HK-2 (cell line): Measurements from ENCODE around the gene STK17B.
"Not testable (repeated sequence)": the region's sequence is repeated elsewhere in the genome, so short reads cannot be mapped to it uniquely, and the experiment has no call there.

ENCODE experiments used
- DNase-seq: peaks from one replicate; pipeline ENCODE4 v3.0.0-alpha.2; 2018; ENCODE audit not compliant: unreplicated experiment

The STK17B gene

DNA sequence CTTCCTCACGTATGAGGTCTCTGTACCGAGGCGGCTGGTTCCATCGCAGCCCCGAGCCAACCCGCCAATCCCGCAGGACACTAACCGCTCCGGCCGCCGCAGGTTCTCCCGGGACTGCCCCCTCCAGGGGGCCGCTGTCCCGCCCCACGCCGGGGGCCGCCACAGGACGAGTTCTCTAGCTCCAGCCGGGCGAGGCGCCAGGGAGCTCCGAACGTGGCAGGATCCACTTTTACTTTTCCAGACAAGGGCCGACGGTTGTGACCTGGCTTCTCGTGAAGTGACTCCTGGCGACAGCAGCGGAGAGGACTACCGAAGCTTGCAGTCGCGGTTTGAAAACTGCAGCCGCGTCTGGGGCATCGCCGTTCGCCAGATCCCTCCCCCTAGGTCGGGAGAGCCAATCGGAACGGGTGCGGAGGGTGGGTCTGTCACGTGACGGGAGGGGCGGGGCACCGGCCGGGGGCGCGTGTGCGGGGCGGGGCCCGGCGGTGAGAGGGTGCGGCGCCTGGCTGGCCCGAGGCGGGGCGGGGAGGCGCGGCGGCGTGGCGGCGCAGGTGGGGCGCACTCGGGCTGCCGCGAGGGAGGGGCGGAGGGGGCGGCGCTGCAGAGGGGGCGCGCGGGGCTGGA lies at the start of gene STK17B:
STK17B (minus strand) TSS at position 331 of the 624 bp plus-strand sequence. CDS start 8,195 bp downstream, outside the sequence.
- peak; percentile 97 for DNase-seq

DNA sequence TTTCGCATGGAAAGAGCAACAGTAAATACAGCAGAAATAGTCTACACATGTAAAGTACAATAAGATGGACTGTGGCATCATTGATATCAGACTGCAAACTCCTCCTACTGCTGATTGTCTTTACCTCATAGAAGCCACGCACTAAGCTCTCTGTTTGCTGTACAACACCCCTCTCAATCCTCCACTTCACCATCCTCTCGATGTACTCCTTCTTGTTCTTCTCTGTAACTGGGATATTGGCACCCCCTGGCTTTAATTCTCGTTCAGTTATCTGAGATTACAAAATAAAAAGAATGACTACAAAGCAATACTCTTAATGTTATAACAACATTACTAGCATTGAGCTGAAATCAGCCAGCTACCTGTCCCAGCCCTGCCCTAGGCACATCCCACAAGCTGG lies 49.3 kb upstream of the STK17B start:
- DNase-seq, result no peak

DNA sequence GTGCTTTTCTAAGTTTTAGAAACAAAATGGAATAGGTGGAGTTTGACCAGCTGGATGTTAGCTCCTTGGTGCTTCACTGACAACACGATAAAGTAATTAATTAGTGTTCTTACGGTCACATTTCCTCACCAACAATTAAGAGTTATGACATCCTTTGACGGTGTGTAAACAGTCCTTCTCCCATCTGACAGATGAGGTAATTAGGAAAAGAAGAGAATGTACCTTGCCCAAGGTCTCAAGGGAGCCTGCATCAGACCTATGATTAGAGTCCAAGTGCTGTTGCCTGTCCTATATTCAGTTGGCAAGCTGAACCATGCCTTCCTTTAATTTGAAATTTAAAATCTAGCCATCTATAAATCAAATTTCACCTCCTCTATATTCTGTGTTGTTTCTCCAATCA lies 48.3 kb upstream of the STK17B start:
- DNase-seq, result no peak

DNA sequence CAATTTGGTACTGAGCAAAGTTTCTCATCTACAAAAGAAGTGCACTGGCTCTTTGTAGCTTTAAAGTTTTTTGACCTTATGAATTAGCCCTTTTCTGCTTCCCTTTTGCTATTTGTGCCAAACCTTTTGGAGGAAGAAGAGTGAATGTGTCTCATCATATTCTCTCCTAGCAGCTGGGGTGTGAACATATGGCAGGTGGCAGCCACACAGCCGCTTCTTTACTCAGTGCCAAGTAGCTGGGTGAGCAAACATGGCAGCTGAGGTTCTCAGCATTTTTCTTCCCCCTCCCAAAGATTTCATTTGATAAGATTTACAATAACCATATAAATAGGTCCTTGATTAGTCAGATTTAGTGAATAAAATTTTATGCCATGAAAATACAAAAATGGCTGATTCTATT lies 46.7 kb upstream of the STK17B start:
- DNase-seq, result no peak

- no peak for DNase-seq
These were observed 45.7 kb upstream of the STK17B start for GRCh38 chr2:196217116-196217515.

DNA sequence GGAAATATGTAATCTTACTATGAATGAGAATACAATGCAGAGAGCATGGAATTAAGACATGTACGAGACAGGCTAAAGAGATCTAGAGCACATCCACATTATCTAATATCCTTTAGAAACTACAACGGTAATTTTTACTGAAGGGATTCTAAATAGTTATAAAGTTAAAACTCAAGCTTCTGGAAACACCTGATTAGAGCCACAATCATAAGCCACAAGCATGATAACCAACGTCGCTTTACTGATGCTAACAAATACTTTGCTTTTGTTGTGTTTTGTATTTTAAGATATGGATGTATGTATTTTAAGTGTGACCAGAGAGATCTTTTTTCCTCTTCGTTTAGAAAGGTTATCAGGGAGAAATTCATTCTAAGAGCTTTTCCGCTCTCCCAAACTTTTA lies 44.0 kb upstream of the STK17B start:
- no peak for DNase-seq

- no peak for DNase-seq
These were observed 42.8 kb upstream of the STK17B start for GRCh38 chr2:196214156-196214555.

- no peak for DNase-seq
These were observed 42.0 kb upstream of the STK17B start for GRCh38 chr2:196213252-196213980.

DNA sequence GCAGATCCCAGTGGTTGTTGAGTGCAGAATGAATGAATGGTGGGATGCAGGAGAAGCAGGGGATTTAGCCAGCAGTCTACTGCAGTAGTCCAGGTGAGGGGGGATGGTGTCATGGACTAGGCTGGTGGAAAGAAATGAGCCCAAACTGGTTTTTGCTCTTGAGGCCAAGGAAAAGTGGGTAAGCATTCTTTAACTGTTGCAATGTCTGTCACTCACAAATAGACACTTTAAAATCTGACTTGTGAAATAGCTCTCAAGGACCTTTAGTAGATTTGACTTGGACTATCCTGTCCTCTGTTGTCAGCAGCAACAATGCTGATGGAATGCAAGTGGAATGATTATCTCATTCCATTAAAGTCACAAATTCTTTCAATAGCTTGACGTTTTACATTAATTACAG lies 37.5 kb upstream of the STK17B start:
- DNase-seq, result no peak

- DNase-seq, result no peak
These were observed 35.4 kb upstream of the STK17B start for GRCh38 chr2:196206804-196207203.

DNA sequence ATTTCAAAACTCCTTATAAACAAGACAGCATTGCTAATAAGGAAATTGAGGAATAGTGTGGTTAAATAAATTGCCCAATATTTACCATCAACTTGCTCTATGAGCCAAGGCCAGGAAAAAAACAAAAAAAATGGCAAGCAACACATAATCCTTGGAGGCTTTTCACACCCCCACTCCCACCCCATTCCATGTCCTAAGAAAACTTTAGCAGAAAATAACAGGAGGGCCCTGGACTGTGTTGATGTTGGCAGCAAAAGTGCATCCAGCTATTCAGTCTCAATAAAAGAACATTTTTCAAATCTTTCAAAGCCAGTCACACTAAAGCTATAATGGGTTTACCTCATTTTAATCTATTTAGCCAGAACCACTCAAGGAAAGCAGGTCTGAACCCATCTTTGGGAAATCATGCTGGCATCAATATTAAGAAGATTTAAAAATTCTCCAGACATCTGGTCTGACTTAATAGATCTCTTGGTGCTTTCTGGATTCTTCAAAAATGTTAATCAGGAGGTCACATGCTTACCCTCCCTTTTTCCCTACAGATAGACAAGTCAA lies 34.6 kb upstream of the STK17B start:
- DNase-seq, result no peak

DNA sequence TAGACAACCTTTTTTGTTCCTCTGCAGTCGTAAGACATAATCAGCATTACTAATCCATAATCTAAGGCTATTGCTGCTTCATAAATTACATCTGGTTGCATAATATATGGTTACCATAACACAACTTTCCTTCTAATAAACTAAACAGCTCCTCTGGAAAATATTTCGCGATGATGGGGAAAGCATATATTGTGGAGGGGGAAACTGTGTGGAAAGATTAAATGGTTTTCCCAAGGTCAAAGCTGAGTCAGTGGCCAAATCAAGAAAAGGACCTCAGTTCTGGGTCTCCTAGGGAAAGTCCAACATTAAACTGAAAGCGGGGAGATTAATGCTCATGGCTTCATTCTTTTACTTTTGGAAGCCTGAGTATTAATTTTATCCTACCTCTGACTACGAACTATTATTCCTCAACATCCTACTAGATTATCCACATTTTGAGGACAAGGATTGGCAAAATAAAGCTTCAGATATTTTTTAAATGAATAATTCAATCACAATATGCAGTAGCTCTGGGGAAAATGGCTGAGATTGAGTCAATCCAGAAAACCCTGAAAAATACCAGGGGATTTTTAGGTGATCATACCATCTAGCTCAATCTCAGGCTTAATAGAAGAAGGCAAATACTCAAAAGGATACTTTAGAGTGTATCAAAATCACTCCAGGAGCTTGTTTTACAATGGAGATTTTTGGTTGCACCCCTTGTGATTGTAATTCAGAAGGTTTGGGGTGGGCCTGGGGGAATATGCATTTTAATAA lies 33.8 kb upstream of the STK17B start:
- no peak for DNase-seq

- DNase-seq, result no peak
These were observed 30.0 kb upstream of the STK17B start for GRCh38 chr2:196201229-196202009.

DNA sequence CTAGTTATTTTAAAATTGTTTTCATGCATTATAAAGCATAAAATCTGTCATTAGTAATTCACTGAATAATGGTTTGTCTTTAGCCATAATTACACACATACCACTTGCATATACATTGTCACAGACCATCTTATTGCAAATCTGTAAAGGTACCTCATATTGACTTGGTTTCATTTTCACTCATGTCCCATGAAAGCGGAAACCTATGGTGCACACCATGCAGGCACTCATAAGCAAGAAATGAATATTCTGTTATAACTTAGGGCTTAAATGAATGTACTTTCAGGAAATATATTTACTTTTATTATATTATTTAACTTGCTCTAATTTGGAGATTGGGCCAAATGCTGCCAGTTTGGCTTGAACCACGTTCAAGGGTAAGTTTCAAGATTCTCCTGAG lies 29.2 kb upstream of the STK17B start:
- no peak for DNase-seq

GRCh38 chr2:196195758-196196157 lies 24.4 kb upstream of the STK17B start:
- DNase-seq, result no peak

DNA sequence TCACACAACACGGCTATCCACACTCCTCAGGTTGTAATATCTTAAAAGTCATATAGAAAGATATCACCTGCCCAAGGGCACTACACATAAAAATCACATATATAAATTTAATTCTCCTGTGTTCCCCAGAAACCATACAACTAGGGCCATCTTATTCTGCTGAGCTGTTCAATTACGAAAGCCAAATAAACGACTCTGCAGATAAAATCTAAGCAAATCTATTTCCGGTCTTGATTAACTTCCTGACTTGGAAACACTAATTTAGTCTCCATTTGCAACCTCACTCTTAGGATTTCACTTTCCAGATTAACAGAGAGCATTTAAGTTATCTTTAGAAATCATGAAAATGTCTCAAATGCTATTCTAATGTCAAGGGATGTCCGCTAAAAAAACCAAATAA lies 23.9 kb upstream of the STK17B start:
- no peak for DNase-seq

- no peak for DNase-seq
These were observed 20.2 kb upstream of the STK17B start for GRCh38 chr2:196191541-196191940.

DNA sequence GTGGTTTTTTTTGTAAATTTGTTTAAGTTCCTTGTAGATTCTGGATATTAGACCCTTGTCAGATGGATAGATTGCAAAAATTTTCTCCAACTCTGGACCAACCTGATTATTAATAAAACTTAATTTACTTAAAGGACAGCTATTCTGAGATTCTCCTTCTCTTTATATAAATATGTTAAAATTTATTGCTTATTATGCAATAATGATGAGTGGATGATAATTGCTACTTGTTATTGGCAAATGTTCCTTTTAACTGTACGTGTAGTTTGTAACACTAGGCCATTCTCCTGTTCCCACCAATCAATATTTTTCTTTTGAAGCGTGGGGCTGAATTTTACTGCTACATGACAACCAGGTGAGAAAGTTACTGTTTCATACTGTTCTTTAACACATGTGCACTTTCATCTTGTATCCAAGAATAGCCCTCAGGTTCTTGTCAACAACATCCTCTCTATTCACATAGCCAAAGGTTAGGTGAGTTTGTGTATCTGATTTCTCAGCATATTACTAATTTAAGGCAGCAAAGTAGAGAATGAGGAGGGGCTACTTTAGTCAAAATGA lies 16.6 kb upstream of the STK17B start:
- no peak for DNase-seq

GRCh38 chr2:196187175-196187700 lies 15.9 kb upstream of the STK17B start:
- not testable (repeated sequence) for DNase-seq

DNA sequence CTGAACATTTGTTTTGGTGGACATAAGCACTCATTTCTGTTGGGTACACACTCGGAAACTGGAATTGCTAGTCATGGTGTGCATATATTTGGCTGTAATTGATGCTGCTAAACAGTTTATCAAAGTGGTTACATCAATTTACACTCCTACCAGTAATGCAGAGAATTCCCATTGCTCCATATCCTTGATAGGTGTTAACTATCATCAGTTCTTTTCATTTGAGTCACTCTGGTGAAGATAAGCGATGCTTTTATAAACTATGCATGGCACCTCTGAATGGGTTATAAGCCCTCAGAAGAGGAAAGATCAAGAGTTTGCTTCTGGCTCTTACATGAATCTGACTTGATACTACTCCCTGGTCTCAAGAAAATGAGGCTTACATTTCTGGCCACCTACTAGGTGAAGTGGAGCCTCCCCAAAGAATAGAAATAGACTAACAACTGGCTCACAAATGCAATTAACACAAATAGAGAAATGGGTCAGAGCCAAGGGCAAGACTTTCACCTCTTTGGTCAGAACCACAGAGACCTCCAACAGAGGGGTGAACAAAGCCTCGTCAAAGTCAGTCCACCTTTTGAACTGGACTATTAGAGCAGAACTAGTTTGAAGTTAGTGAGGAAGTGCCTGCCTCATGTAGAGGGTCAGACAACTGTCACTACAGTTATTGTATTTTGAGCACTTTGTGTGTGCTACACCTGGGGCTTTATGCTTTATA lies 15.0 kb upstream of the STK17B start:
- no peak for DNase-seq

DNA sequence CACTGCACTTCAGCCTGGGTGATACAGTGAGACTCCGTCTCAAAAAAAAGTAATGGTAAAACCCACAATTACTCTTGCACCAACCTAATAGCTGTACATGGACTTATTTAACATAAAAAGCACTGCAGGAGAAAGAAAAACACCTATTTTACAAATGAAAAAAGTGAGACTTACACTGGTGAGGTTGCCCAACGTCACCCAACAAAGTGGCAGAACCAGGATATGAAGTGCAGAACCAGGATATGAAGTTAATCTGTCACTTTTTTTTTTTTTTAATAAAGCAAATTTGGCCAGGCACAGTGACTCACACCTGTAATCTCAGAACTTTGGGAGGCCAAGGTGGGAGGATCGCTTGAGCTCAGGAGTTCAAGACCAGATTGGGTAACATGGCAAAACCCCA lies 13.5 kb upstream of the STK17B start:
- no peak for DNase-seq
